Left ventricle myocardium inferior (tissue), 1 donor: ENCODE data around the gene NPC1. TPM values are rescaled to one million over a fixed set of nuclear protein-coding genes. Genes with fewer than 3 reads are reported as not detected.

ENCODE experiments used
- DNase-seq: peaks from one replicate; pipeline ENCODE4 v3.0.0-alpha.2; 2020
- H3K27ac ChIP-seq: fragments of 200-600 bp; replicated peaks from 2 replicates; pipeline ENCODE4 v1.8.0; 2021
- H3K27me3 ChIP-seq: fragments of 200-600 bp; 2 replicates; pipeline ENCODE4 v1.8.0; 2021; ENCODE audit warnings: low read depth
- H3K36me3 ChIP-seq: fragments of 200-600 bp; 2 replicates; pipeline ENCODE4 v1.8.0; 2021
- H3K4me1 ChIP-seq: fragments of 200-600 bp; 2 replicates; pipeline ENCODE4 v1.8.0; 2021
- H3K4me3 ChIP-seq: fragments of 200-600 bp; 2 replicates; pipeline ENCODE4 v1.8.0; 2021; ENCODE audit warnings: mild to moderate bottlenecking, moderate library complexity
- H3K9me3 ChIP-seq: fragments of 200-600 bp; replicated peaks from 2 replicates; pipeline ENCODE4 v1.8.0; 2021
- intact Hi-C: fragments of 100-400 bp; cut with micrococcal nuclease; formaldehyde crosslinking; loops from one replicate; pipeline ENCODE4 v1.11.0; 2022
- total RNA-seq: library from RNA; stranded (reverse); fragmentation: NEBNext Ultra II Directional; extraction: Animal tissue kit (Norgen Biotek cat#: 25700); gene quantifications from one replicate; pipeline ENCODE4 v1.2.1, GENCODE V29; 2021
- TF ChIP-seq, protein P1 (sequence below): fragments of 200-600 bp; IDR thresholded peaks from 2 replicates; pipeline ENCODE4 v1.8.0; 2021; ENCODE audit warnings: antibody characterized with exemption, mild to moderate bottlenecking, borderline replicate concordance
- donor health status: DM: no; HTN: yes; CAD: no; lungs with severe emphysema.

The NPC1 gene
- total RNA-seq, 1 donor from 2014 or later = 10.3 TPM

DNA sequence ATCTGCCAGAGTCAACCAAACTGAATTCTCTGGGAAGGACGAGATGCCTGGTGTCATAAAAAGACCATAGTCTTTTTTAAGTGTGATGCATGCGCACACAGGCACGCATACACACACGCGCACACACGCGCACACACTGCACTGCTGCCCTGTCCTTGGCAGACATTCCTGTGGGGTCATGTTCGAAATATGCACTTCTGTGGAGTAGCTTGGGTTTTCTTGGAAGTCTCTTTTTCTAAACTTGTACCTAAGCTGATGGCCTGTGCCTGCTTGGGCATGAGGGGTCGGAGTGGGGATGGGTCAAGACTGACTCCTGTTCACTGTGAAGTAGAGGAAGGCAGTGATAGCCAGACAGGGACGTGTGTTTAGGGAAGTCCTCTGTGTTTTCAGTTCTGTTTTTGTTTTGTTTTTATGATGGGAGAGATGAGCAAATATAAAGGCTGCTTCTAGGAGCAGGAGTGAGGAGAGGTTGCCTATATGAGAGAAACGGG is 87.0 kb downstream of the NPC1 start:
- H3K9me3 ChIP-seq = no peaks in the 10 kb centered on the region
- DNase-seq = no peak
- TF ChIP-seq, protein P1, sequence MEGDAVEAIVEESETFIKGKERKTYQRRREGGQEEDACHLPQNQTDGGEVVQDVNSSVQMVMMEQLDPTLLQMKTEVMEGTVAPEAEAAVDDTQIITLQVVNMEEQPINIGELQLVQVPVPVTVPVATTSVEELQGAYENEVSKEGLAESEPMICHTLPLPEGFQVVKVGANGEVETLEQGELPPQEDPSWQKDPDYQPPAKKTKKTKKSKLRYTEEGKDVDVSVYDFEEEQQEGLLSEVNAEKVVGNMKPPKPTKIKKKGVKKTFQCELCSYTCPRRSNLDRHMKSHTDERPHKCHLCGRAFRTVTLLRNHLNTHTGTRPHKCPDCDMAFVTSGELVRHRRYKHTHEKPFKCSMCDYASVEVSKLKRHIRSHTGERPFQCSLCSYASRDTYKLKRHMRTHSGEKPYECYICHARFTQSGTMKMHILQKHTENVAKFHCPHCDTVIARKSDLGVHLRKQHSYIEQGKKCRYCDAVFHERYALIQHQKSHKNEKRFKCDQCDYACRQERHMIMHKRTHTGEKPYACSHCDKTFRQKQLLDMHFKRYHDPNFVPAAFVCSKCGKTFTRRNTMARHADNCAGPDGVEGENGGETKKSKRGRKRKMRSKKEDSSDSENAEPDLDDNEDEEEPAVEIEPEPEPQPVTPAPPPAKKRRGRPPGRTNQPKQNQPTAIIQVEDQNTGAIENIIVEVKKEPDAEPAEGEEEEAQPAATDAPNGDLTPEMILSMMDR = no peak
- H3K4me1 ChIP-seq = peaks cover 22% of the 10 kb centered on the region
- H3K27ac ChIP-seq = no peak overlapping the region
- no peaks in the 10 kb centered on the region for H3K27me3 ChIP-seq
- no peak overlapping the region for H3K4me3 ChIP-seq
- intact Hi-C loops = no loop called here
- no peaks in the 10 kb centered on the region for H3K36me3 ChIP-seq

DNA sequence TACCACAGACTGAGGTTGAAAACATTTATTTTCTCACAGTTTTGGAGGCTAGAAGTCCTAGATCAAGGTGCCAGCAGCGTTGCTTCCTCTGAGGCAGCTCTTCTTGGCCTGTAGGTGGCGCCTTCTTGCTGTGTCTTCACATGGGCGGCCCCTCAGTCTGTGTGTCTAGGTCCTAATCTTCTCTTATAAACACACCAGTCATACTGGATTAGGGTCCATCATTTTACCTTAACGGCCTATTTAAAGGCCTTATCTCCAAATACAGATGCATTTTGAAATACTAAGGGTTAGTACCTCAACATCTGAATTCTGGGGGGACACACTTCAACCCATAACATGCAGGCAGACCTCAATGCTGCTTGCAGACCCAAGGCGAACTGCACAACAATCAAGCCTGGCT is 87.4 kb downstream of the NPC1 start:
- no peak overlapping the region for H3K4me3 ChIP-seq
- H3K9me3 ChIP-seq = no peaks in the 10 kb centered on the region
- H3K4me1 ChIP-seq = peaks cover 18% of the 10 kb centered on the region
- no peaks in the 10 kb centered on the region for H3K27me3 ChIP-seq
- peak; percentile 30 for DNase-seq
- H3K36me3 ChIP-seq = no peaks in the 10 kb centered on the region
- TF ChIP-seq, protein P1 = peak; percentile 81
- intact Hi-C loops = no loop called here
- no peak overlapping the region for H3K27ac ChIP-seq

DNA sequence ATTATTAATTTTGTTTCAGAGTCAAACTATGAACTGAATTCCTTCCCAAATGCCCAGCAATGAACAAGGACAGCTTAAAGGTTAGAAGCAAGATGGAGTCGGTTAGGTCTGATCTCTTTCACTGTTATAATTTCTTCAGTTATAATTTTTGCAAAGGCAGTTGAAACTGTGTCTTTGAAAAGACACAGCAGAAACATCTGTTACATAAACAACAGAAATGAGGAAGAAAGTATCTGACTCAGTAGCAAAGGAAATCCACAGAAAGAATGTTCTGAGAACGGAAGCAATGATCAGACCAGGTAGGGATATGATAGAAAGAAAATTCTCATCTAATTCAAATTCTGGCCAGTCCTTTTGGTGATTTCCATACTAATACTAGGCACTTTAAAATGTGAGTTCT is 88.2 kb downstream of the NPC1 start:
- DNase-seq = no peak
- intact Hi-C loops = no loop called here

DNA sequence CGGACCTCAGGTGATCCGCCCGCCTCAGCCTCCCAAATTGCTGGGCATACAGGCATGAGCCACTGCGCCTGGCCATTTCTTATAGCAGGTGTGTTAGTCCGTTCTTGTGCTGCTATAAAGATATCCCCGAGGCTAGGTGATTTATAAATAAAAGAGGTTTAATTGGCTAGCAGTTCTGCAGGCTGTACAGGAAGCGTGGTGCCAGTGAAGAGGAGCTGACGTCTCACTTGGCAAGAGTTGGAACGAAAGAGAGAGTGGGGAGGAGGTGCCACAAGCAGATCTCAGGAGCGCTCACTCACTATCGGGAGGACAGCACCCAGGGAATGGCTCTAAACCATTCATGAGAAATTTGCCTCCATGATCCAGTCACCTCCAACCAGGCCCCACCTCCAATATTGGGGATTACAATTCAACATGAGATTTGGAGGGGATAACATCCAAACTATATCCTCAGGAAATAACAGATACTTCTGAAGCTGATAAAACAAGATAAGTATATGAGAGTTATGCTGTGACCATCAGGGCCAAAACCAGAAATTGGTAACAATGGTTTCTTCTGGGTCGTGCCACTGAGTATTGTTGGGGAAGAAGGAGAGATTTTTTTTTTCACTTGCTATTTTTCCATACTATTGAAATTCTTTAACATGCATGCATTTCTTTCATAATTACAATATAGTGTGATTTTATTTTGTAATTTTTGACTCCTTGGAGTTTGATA is 90.4 kb downstream of the NPC1 start:
- Histone ChIP-seq H3K4me1 (peaks cover 4% of the 10 kb centered on the region), H3K27me3 (no peaks in the 10 kb centered on the region), H3K27ac (peak overlapping the region; percentile 54), H3K36me3 (no peaks in the 10 kb centered on the region), H3K4me3 (no peak overlapping the region), H3K9me3 (no peaks in the 10 kb centered on the region)
- intact Hi-C loops = no loop called here
- TF ChIP-seq, protein P1 = no peak
- peak; percentile 37 for DNase-seq

More for the DNA sequence above, 88.2 kb downstream of the NPC1 start:
- Histone ChIP-seq H3K27ac (no peak overlapping the region), H3K4me1 (peaks cover 12% of the 10 kb centered on the region), H3K9me3 (no peaks in the 10 kb centered on the region), H3K27me3 (no peaks in the 10 kb centered on the region), H3K36me3 (no peaks in the 10 kb centered on the region), H3K4me3 (no peak overlapping the region)
- TF ChIP-seq, protein P1 = no peak

DNA sequence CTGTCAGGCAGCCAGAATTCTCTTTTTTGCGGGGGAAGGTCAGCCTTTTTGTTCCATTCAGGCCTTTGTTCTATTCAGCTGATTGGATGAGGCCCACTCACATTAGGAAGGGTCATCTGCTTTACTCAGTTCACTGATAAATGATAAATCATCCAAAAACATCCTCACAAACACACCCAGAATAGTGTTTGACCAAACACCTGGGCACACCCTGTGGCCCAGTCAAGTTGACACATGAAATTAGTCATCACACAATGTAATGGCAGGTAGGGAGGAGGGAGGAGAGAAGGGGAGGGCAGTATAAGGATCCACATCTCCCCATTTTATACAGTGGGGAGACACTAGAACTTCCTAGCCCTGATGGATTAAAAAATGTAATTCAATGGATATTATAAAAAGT is 91.3 kb downstream of the NPC1 start:
- no peak overlapping the region for H3K4me3 ChIP-seq
- H3K4me1 ChIP-seq = peaks cover 4% of the 10 kb centered on the region
- H3K27me3 ChIP-seq = no peaks in the 10 kb centered on the region
- intact Hi-C loops = no loop called here
- TF ChIP-seq, protein P1 = no peak
- H3K36me3 ChIP-seq = no peaks in the 10 kb centered on the region
- no peak overlapping the region for H3K27ac ChIP-seq
- H3K9me3 ChIP-seq = no peaks in the 10 kb centered on the region
- no peak for DNase-seq
